Kidney tubule cell (primary cell): ENCODE results near the gene RBBP8NL.

Source experiments
- DNase-seq: peaks from one replicate; pipeline ENCODE4 v3.0.0-alpha.2; 2018; ENCODE audit warnings: low spot score

RBBP8NL gene

DNA sequence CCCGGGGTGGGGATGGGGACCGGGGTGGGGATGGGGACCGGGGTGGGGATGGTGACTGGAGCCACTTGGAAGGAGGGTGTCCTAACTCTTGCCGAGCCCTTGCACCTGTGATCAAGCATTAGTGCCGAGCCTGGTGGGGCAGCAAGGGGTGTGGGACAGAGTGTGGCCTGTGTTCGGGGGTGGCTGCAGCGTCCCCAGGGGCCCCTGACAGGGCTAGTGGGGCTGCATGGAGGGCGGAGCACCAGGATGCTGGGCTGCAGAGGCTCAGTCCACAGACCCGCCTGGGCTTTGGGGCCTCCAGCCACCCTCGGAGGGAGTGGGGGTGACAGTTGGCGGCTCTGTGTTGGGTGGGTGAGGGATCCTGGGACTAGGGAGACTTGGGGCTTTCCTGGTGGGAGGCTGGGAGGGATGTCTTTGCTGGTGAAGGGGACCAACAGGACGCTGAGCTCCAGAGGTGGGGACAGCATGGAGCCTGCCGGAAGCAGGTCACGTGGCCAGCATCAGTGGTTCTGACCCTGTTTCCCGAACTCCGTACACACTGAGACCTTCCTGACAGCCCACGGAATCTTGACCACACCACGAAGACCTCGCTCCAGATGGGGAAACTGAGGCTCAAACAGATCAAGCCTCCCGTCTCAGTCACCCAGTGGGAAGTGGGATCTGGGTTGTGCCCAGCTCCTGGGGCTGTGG is 4.6 kb downstream of the RBBP8NL start:
- no peak for DNase-seq

DNA sequence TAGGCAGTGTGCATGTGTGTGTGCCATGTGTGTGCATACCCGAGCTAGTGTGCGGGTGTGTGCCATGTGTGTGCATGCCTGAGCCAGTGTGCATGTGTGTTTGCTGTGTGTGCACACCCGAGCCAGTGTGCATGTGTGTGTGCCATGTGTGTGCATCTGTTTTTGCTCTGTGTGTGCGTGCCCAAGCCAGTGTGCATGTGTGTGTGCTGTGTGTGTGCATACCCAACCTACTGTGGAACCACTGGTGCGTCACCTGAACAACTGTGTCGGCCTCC is 5.7 kb downstream of the RBBP8NL start:
- DNase-seq = no peak

DNA sequence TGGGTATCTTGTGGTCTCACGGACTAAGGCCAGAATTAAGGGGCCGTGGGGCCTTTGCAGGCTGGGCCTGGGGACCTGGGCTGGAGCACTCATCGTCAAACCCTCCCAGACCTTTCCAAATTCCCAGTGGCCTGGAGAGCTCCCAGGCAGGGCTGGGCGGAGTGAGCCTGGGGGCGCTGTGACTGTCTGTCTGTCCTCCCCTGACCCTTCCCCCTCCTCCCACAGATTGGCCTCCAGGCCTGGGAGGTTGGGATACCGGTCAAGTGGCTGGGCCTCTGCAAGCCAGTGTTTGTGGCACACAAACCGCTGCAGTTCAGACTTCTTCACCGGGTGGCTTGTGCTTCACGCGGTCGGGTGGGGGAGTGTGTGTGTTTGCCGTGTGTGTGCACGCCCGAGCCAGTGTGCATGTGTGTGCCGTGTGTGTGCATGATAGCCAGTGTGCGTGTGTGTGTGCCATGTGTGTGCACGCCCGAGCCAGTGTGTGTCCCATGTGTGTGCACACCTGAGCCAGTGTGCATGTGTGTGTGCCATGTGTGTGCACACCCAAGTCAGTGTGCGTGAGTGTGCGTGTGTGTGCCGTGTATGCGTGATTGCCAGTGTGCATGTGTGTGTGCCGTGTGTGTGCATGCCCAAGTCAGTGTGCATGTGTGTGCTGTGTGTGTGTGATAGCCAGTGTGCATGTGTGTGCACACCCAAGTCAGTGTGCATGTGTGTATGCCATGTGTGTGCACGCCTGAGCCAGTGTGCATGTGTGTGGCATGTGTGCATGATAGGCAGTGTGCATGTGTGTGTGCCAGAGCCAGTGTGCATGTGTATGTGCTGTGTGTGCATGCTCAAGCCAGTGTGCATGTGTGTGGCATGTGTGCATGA is 6.3 kb downstream of the RBBP8NL start:
- no peak for DNase-seq

DNA sequence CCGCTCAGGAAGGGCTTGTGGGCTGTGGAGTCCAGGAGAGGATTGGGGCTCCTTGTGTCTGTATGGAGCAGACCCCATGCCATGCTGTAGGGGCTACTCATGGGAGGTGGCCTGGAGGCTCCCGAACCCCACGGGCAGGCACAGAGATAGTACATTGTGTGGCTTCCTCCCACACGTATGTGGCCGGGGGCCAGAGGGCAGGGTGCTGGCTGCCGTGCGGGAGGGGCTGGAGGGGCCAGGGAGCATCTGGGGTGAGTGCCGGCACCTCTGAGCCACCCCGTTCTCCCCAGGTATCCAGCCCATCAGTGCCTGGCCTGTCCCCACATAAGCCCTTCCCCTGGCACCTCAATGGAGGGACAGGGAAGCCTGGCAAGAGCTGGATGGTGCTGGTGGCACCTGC is 7.6 kb downstream of the RBBP8NL start:
- no peak for DNase-seq

- DNase-seq = no peak
Measured at GRCh38 chr20:62418709-62419487, 8.4 kb downstream of the RBBP8NL start.

GRCh38 chr20:62417981-62418708 is 9.2 kb downstream of the RBBP8NL start:
- no peak for DNase-seq

GRCh38 chr20:62416651-62417637 is 10.4 kb downstream of the RBBP8NL start:
- no peak for DNase-seq

- no peak for DNase-seq
Measured at GRCh38 chr20:62415354-62416111, 11.8 kb downstream of the RBBP8NL start.

- no peak for DNase-seq
Measured at GRCh38 chr20:62413896-62414481, 13.3 kb downstream of the RBBP8NL start.

DNA sequence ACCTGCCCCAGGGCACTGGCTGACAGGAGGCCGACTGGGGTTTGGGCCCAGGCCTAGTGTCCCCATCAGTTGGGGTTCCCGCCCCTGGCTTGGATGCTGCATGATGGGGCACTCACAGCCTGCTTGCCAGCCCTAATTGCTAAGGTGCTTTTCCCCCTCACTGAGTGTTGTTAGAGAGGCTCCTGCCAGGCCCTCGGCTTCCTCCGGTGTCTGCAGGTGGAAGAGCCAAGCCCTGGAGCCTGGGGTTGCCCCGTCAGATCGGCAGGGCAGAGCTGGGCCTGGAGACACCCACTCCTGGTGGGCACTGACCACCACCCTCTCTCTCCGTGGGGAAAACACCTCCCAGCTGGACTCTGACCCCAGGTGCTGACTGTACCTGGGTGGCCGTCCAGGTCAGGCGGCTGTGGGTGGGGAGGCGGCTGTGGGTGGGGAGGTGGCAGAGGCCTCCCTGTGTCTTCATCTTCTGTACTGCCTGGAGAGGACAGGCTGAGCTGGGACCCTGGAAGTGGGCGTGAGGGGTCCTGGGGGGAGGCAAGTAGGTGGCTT is 14.2 kb downstream of the RBBP8NL start:
- DNase-seq = no peak

- DNase-seq = no peak
Measured at GRCh38 chr20:62412194-62413024, 14.9 kb downstream of the RBBP8NL start.

DNA sequence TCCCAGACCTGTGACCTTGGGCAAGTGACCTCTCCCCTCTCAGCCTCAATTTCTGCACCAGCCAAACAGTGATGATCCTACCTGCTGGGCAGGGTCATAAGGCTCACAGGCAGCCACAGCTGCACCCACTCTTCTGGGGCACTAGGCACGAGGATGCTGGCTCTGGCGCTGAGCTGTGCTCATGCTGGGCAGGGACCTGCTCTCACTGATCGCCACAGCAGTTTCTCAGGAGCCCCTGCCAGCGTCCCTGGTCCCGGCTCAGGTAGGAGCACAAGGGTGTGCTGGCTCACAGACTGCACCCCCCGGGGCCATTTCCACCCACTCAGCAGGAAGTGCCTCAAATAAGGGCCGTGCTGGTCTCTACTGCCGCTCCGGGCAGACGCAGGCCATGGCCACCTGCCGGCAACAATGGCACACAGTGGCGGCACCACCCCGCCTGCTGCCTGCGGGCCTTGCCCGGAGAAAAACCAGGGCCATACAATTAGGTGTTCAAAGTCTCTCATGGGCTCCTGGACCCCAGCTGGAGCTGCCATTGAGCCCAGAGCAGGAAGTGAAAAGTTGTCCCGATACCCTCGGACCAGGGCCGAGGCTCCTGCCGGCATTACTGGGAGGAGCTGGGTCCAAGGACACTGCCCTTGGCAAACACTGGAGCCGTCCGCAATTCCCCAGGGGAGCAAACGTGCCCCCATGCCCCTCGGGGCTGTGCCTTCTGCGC is 15.7 kb downstream of the RBBP8NL start:
- DNase-seq = no peak

GRCh38 chr20:62410746-62411478 is 16.4 kb downstream of the RBBP8NL start:
- no peak for DNase-seq

DNA sequence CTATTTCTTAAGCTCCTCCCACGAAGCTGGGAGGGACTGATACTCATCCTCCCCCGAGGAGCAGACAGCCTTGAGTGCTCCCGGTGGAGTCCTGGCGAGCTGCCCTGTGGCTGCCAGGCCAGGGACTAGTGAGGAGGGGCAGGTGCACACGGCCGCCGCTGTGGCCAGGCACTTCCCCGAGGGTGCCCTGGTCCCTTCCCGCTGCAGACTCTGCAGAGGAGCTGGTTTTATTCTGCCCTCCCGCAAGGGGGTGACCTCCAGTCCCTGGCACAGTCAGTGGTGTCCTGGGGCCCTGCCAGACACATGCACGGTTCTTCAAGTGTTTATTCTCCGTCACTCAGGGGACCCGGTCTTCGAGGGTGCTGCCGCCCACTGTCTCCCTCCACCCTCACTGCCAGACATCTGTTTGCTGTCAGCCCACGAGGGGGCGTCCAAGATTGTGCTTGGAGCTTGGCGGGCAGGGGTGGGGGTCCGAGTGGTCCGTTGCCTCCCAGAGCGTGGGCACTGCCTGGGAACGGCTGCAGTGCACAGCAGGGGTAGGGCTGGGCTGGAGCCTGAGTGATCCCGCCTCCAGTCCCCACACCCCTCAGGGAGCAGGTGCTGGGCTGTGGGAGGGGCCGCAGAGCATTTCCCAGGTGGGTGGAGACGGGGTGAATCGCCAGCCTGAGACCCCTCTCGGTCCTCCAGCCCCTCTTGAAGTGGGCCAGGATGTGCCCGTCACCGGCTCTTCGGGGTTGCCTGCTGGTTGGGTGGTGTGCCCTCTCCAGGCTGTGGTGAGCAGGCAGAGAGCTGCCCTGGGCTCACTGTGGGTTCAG is 17.2 kb downstream of the RBBP8NL start:
- DNase-seq = peak; percentile 67

- no peak for DNase-seq
Measured at GRCh38 chr20:62409086-62409853, 18.1 kb downstream of the RBBP8NL start.

DNA sequence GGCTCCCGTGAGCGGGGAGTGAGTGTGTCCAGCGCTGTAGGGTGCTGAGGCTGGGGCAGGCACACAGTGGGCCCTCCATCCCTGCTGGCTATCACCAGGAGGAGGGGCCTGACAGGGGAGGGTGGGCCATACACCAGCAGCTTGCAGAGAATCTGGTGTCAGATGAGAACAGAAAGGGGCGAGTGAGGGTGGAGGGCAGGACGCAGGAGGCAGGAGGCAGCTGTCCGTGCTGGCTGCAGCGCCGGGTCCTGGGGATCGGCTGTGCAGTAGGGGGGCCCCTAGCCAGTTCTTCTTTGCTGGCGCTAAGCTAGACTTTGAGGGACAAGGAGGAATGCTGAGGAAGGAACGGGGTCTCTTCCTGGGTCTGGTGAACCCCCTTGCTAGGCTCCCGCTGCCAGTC is 18.7 kb downstream of the RBBP8NL start:
- DNase-seq = no peak
